Testis (tissue), 3 donors: Measurements from ENCODE around the gene TMEM150C. TPM values are rescaled to one million over a fixed set of nuclear protein-coding genes. Genes with fewer than 3 reads are reported as not detected.

Experiments used
- DNase-seq: peaks from one replicate; pipeline ENCODE4 v3.0.0-alpha.2; 2019
- H3K27ac ChIP-seq, 2 donors: fragments of 200-600 bp; sonication (generic); one replicate each; pipeline ENCODE4 v1.5.1; 2019
- H3K27me3 ChIP-seq: fragments of 200-600 bp; sonication (generic); one replicate; pipeline ENCODE4 v1.5.1; 2019
- H3K36me3 ChIP-seq: fragments of 200-600 bp; sonication (generic); one replicate; pipeline ENCODE4 v1.5.1; 2017; ENCODE audit warnings: low read depth; ENCODE audit errors: missing control alignments
- H3K4me1 ChIP-seq: fragments of 200-600 bp; sonication (generic); one replicate; pipeline ENCODE4 v1.5.1; 2019
- H3K4me3 ChIP-seq, 2 donors: fragments of 200-600 bp; sonication (generic); one replicate each; pipeline ENCODE4 v1.5.1; 2017 to 2019
- H3K9me3 ChIP-seq: fragments of 200-600 bp; sonication (generic); one replicate; pipeline ENCODE4 v1.5.1; 2017
- CTCF ChIP-seq, 3 experiments: fragments of 450-650 bp in 2 of 3; fragments of 200-600 bp in 1 of 3; sonication (generic) in 1 of 3; IDR thresholded peaks; one replicate each; pipeline ENCODE4 v1.5.1; 2016 to 2019; ENCODE audit warnings: antibody characterized with exemption in 3 of 3, mild to moderate bottlenecking in 2 of 3, moderate library complexity in 1 of 3
- POLR2A ChIP-seq: fragments of 450-650 bp; IDR thresholded peaks from one replicate; pipeline ENCODE4 v1.6.1; 2017; ENCODE audit warnings: antibody characterized with exemption, mild to moderate bottlenecking, moderate library complexity
- WGBS, 2 donors: methylation state at CpG; one replicate each; pipeline ENCODE4 v1.1.5; 2018; 5-methylcytosine and 5-hydroxymethylcytosine counted together
- intact Hi-C: fragments of 100-400 bp; cut with DNase I; formaldehyde crosslinking; loops from one replicate; pipeline ENCODE4 v1.15.1; 2023; ENCODE audit warnings: low total_unique reads
- polyA plus RNA-seq: library from polyadenylated mRNA; stranded (reverse); fragments of 350-450 nt; fragmentation: Illumina TruSeq; extraction: RNeasy Lipid Tissue Mini Kit (QIAGEN cat#74804); gene quantifications from one replicate; pipeline ENCODE4 v1.2.3, GENCODE V29; 2014; ENCODE audit warnings: low read depth, low replicate concordance; ENCODE audit not compliant: insufficient read depth
- total RNA-seq, 2 donors: library from RNA; depleted of rRNA; stranded (reverse); fragments of >200 nt; gene quantifications; one replicate each; pipeline ENCODE4 v1.2.3, GENCODE V29; 2016

The TMEM150C gene
- total and polyA plus RNA-seq, 3 donors from 2014 or later, result 7.2 to 11.4 (median 7.7) TPM

DNA sequence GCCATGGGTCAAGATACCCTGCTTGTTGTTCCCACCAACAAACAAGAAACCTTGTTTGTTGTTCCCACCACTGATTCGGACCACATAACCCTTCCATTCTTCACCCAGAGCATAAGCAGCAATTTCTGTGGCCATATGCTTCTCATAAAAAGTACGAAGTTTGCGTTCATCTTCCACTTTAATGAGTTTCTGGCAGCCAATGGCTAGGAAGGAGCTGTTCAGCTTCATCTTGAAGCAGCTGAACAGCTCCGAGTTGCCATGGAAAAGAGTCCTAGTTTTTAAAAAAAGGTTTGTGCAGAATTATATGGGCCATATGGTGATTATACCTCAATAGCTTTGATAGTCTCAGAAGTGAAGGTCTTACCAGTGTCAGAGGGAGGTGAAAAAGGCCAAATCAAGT lies 66.1 kb downstream of the TMEM150C start:
- H3K4me1 ChIP-seq, result no peaks in the 10 kb centered on the region
- no peaks in the 10 kb centered on the region for H3K27me3 ChIP-seq
- H3K4me3 ChIP-seq, result no peak overlapping the region
- intact Hi-C loops, result no loop called here
- no peaks in the 10 kb centered on the region for H3K9me3 ChIP-seq
- H3K27ac ChIP-seq, result no peak overlapping the region
- 85 to 90% methylated on average over 4 of the region's 4 CpGs for WGBS, 2 donors
- TF ChIP-seq CTCF (IDR thresholded peaks at IDR 0.05) (no peak), POLR2A (no peak)
- no peak for DNase-seq
- no peaks in the 10 kb centered on the region for H3K36me3 ChIP-seq

- Histone ChIP-seq H3K27ac (no peak overlapping the region), H3K36me3 (no peaks in the 10 kb centered on the region), H3K27me3 (no peaks in the 10 kb centered on the region), H3K4me1 (no peaks in the 10 kb centered on the region), H3K4me3 (no peak overlapping the region), H3K9me3 (no peaks in the 10 kb centered on the region)
- 81 to 82% methylated on average over 2 of the region's 2 CpGs for WGBS, 2 donors
- intact Hi-C loops, result no loop called here
- TF ChIP-seq CTCF (IDR thresholded peaks at IDR 0.05), result no peak
- no peak for TF ChIP-seq POLR2A
- no peak for DNase-seq
Observed at GRCh38 chr4:82493721-82494425, 67.9 kb downstream of the TMEM150C start.

DNA sequence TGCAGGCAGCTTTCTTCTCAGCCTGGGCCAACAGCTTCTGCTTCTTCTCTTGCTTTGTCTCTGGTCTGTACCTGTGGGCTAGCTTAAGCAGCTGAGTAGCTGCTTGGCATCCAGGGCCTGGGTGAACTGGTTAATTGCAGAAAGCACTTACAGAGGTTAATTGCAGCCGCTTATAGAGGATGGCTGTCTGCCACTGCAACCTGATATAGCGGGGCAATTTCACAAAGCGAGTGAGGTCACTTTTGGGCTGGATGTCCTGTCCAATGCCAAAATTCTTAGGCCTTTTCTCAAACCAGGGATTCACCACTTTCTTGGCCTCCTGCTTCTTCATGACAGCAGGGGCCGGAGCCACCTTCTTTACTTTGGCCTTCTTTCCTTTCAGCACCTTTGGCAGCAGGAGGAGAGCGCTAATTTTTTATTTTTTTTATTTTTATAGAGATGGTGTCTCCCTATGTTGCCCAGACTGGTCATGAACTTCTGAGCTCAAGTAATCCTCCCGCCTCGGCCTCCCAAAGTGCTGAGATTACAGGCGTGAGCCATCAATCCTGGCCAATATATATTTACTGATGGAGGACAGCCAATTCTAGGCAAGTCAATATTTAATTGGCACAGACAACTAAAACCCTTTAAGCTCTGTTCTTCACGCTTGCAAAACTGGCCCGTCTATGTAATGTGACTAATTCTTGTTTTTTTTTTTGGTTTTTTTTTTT lies 70.4 kb downstream of the TMEM150C start:
- Histone ChIP-seq H3K36me3 (no peaks in the 10 kb centered on the region), H3K27me3 (no peaks in the 10 kb centered on the region), H3K4me1 (no peaks in the 10 kb centered on the region), H3K4me3 (no peak overlapping the region), H3K9me3 (no peaks in the 10 kb centered on the region), H3K27ac (no peak overlapping the region)
- DNase-seq, result no peak
- 92 to 96% methylated on average over 10 of the region's 10 CpGs for WGBS, 2 donors
- intact Hi-C loops, result no loop called here
- TF ChIP-seq CTCF (IDR thresholded peaks at IDR 0.05) (no peak), POLR2A (no peak)

DNA sequence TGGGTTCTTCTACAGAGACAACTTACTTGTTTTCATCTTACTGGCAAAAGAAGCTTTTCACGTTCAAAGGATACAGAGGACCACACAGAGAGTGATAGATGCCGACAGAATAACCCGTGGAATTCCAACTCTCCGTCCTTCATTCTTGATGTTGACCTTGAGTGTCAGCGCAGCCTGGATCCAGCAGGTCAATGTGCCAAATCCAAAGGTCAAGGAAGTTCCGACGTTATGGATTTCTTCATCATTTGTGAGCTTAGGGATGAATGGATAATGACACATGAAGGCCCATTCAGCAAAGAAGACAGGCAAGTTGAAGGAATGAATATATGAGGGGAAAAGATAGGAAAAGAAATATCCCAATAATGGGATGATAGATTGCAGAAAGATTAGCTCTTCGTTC lies 71.8 kb downstream of the TMEM150C start:
- H3K4me3 ChIP-seq, result no peak overlapping the region
- WGBS, 2 donors, result 34 to 41% methylated on average over 8 of the region's 8 CpGs
- intact Hi-C loops, result no loop called here
- H3K9me3 ChIP-seq, result no peaks in the 10 kb centered on the region
- TF ChIP-seq CTCF (IDR thresholded peaks at IDR 0.05) (no peak), POLR2A (no peak)
- no peak overlapping the region for H3K27ac ChIP-seq
- no peaks in the 10 kb centered on the region for H3K27me3 ChIP-seq
- no peaks in the 10 kb centered on the region for H3K4me1 ChIP-seq
- DNase-seq, result no peak
- no peaks in the 10 kb centered on the region for H3K36me3 ChIP-seq
